Suprapubic skin (tissue), 4 donors: ENCODE data around the gene FAM210B. TPM values are rescaled to one million over a fixed set of nuclear protein-coding genes. Genes with fewer than 3 reads are reported as not detected.

ENCODE experiments used
- DNase-seq, 2 donors: peaks; one replicate each; pipeline ENCODE4 v3.0.0-alpha.2; 2019; ENCODE audit warnings: low spot score in 2 of 2
- H3K27ac ChIP-seq: fragments of 200-600 bp; sonication (generic); one replicate; pipeline ENCODE4 v1.5.1; 2019
- H3K27me3 ChIP-seq: fragments of 200-600 bp; sonication (generic); one replicate; pipeline ENCODE4 v1.5.1; 2019
- H3K36me3 ChIP-seq: fragments of 200-600 bp; sonication (generic); one replicate; pipeline ENCODE4 v1.5.1; 2019
- H3K4me1 ChIP-seq: fragments of 200-600 bp; sonication (generic); one replicate; pipeline ENCODE4 v1.5.1; 2019
- H3K4me3 ChIP-seq: fragments of 200-600 bp; sonication (generic); one replicate; pipeline ENCODE4 v1.5.1; 2019; ENCODE audit warnings: mild to moderate bottlenecking
- H3K9me3 ChIP-seq: fragments of 200-600 bp; sonication (generic); one replicate; pipeline ENCODE4 v1.5.1; 2019
- EP300 ChIP-seq: sonication (generic); formaldehyde crosslinking; IDR thresholded peaks from one replicate; pipeline ENCODE4 v1.6.1; 2017; ENCODE audit warnings: antibody characterized with exemption
- POLR2A ChIP-seq, 2 donors: fragments of 450-650 bp; IDR thresholded peaks; one replicate each; pipeline ENCODE4 v1.6.1; 2017; ENCODE audit warnings: antibody characterized with exemption in 2 of 2, mild to moderate bottlenecking in 2 of 2, moderate library complexity in 2 of 2
- POLR2AphosphoS5 ChIP-seq, 3 donors: sonication (generic); formaldehyde crosslinking; IDR thresholded peaks; one replicate each; pipeline ENCODE4 v1.6.1; 2017; ENCODE audit warnings: antibody characterized with exemption in 3 of 3
- WGBS: methylation state at CpG from one replicate; pipeline ENCODE4 v1.1.5; 2018; 5-methylcytosine and 5-hydroxymethylcytosine counted together
- total RNA-seq, 4 donors: library from RNA; depleted of rRNA; stranded (reverse); fragments of >200 nt; gene quantifications; one replicate each; pipeline ENCODE4 v1.1.0, GENCODE V29; 2016
- TF ChIP-seq, protein P1 (sequence below), 2 donors: fragments of 200-600 bp in 1 of 2; fragments of 450-650 bp in 1 of 2; sonication (generic) in 1 of 2; IDR thresholded peaks; one replicate each; pipeline ENCODE4 v1.5.1; 2016 to 2019; ENCODE audit warnings: antibody characterized with exemption in 2 of 2, mild to moderate bottlenecking in 1 of 2, moderate library complexity in 1 of 2

The FAM210B gene, protein sequence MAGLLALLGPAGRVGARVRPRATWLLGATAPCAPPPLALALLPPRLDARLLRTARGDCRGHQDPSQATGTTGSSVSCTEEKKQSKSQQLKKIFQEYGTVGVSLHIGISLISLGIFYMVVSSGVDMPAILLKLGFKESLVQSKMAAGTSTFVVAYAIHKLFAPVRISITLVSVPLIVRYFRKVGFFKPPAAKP
- total RNA-seq, result 10 to 100 TPM; 44.0 to 75.3 (median 58.4) TPM

DNA sequence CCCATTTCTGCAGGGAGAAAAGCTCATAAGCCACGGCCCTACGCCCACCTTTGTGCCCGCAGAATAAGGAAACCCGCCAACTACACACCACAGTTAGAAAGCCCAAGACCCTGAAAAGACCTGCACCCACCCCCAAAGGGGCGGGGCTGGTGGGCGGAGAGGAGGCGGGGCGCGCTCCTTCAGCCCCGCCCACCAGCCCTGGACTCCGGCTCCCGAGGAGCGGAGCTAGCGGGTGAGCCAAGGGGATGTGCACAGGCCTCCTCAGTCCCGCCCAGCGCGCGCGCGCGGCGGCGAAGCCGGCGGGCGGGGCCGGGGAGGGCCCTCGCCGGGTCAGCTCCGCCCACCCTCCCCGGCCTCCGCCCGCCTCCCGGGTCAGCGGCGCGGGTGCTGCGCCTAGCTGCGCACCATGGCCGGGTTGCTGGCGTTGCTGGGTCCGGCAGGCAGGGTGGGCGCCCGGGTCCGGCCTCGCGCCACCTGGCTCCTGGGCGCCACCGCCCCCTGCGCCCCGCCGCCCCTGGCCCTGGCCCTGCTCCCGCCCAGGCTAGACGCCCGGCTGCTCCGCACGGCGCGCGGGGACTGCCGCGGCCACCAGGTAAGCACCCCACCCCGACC lies at the start of gene FAM210B:
Gene FAM210B (plus strand): TSS at position 375 of the 612 bp plus-strand sequence. CDS start 32 bp downstream, at position 407.
- WGBS, result 0% methylated on average over 21 of the region's 63 CpGs
- H3K4me3 ChIP-seq, result peak within 1 kb of the TSS; percentile 99
- H3K9me3 ChIP-seq, result no peaks in the 10 kb centered on the region
- no peaks in the 10 kb centered on the region for H3K36me3 ChIP-seq
- no peaks in the 10 kb centered on the region for H3K27me3 ChIP-seq
- DNase-seq, result peak; percentile 83 to 85
- peaks cover 37% of the 10 kb centered on the region for H3K4me1 ChIP-seq
- peak in 1 of 2 donors; percentile 35 for TF ChIP-seq POLR2A (IDR thresholded peaks at IDR 0.05)
- TF ChIP-seq, protein P1, sequence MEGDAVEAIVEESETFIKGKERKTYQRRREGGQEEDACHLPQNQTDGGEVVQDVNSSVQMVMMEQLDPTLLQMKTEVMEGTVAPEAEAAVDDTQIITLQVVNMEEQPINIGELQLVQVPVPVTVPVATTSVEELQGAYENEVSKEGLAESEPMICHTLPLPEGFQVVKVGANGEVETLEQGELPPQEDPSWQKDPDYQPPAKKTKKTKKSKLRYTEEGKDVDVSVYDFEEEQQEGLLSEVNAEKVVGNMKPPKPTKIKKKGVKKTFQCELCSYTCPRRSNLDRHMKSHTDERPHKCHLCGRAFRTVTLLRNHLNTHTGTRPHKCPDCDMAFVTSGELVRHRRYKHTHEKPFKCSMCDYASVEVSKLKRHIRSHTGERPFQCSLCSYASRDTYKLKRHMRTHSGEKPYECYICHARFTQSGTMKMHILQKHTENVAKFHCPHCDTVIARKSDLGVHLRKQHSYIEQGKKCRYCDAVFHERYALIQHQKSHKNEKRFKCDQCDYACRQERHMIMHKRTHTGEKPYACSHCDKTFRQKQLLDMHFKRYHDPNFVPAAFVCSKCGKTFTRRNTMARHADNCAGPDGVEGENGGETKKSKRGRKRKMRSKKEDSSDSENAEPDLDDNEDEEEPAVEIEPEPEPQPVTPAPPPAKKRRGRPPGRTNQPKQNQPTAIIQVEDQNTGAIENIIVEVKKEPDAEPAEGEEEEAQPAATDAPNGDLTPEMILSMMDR (IDR thresholded peaks at IDR 0.05), result no peak
- TF ChIP-seq POLR2AphosphoS5 (IDR thresholded peaks at IDR 0.05), result no peak
- H3K27ac ChIP-seq, result peak within 1 kb of the TSS; percentile 96

DNA sequence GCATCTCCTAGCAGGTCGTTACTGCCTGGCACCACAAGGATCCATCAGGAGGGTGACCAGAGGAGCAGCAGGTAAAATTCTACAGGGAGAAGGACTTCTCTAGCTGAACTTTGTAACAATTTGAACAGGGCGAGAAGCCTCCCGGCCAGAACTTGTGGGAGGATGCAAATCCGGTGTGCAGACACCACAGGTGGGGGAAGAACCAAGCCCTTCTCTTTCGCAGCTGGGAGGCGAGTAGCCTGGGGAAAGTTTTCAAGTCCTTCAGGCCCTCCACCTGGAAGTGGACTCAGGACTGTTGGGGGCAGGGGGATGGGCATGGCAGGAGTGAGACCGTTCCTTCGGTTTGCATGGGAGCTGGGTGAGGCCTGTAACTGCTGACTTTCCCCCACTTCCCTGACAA lies 42.7 kb upstream of the FAM210B start:
- DNase-seq, result no peak
- Histone ChIP-seq H3K36me3 (no peaks in the 10 kb centered on the region), H3K4me3 (no peak overlapping the region), H3K4me1 (no peaks in the 10 kb centered on the region), H3K9me3 (no peaks in the 10 kb centered on the region), H3K27ac (no peak overlapping the region), H3K27me3 (peaks cover 8% of the 10 kb centered on the region)
- WGBS, result 86% methylated on average over 8 of the region's 8 CpGs
- TF ChIP-seq, protein P1 (IDR thresholded peaks at IDR 0.05), result no peak
- TF ChIP-seq POLR2A (IDR thresholded peaks at IDR 0.05) (no peak), EP300 (no peak), POLR2AphosphoS5 (IDR thresholded peaks at IDR 0.05) (no peak)

DNA sequence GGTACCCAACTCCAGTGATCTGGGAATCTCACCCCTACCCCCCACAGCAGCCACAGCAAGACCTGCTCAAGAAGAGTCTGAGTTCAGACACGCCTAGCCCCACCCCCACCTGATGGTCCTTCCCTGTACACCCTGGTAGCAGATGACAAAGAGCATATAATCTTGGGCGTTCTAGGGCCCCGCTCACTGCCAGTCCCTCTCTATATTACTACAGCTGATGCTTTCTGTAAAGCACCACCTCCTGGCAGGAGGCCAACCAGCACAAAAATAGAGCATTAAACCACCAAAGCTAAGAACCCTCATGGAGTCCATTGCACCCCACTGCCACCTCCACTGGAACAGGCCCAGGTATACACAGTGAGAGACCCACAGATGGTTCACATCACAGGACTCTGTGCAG lies 42.3 kb upstream of the FAM210B start:
- WGBS, result 85% methylated on average over 3 of the region's 3 CpGs
- TF ChIP-seq POLR2A (IDR thresholded peaks at IDR 0.05) (no peak), POLR2AphosphoS5 (IDR thresholded peaks at IDR 0.05) (no peak), EP300 (no peak)
- TF ChIP-seq, protein P1 (IDR thresholded peaks at IDR 0.05), result no peak

DNA sequence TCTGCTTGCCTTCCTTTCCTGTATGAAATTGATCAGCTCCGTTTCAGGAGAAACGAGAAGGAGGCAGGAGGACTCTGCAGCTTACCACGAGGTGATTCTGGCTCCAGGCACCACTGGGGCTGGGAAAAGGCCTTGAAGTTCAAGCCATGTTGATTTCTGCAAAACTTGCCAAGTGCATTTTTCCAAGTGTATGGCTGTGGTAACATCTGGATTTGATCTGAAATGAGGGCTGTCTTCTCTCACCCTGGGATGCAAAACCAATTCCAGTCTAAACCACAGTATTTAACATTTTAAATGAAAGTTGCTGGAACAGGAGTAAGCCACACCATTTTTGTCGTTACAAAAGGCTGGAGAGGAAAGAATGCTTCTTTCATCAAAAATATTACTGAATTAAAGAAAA lies 36.1 kb upstream of the FAM210B start:
- 33% methylated on average over 4 of the region's 4 CpGs for WGBS
- no peak overlapping the region for H3K27ac ChIP-seq
- no peaks in the 10 kb centered on the region for H3K4me1 ChIP-seq
- DNase-seq, result no peak
- H3K9me3 ChIP-seq, result no peaks in the 10 kb centered on the region
- TF ChIP-seq, protein P1 (IDR thresholded peaks at IDR 0.05), result no peak
- TF ChIP-seq POLR2A (IDR thresholded peaks at IDR 0.05) (no peak), EP300 (no peak), POLR2AphosphoS5 (IDR thresholded peaks at IDR 0.05) (no peak)
- H3K4me3 ChIP-seq, result no peak overlapping the region
- H3K36me3 ChIP-seq, result no peaks in the 10 kb centered on the region
- H3K27me3 ChIP-seq, result peaks cover 6% of the 10 kb centered on the region

More for the DNA sequence above, 42.3 kb upstream of the FAM210B start:
- peaks cover 8% of the 10 kb centered on the region for H3K27me3 ChIP-seq
- no peaks in the 10 kb centered on the region for H3K4me1 ChIP-seq
- H3K36me3 ChIP-seq, result no peaks in the 10 kb centered on the region
- DNase-seq, result no peak
- no peak overlapping the region for H3K4me3 ChIP-seq
- no peak overlapping the region for H3K27ac ChIP-seq
- no peaks in the 10 kb centered on the region for H3K9me3 ChIP-seq

DNA sequence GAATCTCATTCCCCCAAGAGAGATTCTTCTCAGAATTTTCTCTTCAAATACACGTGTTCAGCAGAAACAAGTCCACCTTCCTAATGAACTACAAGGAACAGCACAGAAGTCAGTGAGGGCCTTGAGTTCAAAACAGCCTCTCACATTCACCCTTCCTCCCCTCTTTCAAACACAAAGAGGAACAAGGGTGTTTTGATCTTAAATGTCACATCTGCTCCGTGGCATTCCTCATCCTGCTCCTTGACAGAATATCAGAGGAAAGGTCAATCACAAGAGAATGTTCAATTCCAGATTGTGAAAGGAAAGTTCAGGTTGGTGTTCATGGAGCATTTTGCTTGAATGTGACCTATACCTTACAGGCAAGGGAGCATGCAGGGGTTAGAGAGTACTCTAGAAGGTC lies 35.6 kb upstream of the FAM210B start:
- no peak for DNase-seq
- Histone ChIP-seq H3K4me3 (no peak overlapping the region), H3K9me3 (no peaks in the 10 kb centered on the region), H3K36me3 (no peaks in the 10 kb centered on the region), H3K27me3 (peaks cover 6% of the 10 kb centered on the region), H3K27ac (no peak overlapping the region), H3K4me1 (no peaks in the 10 kb centered on the region)
- no peak for TF ChIP-seq EP300
- TF ChIP-seq, protein P1 (IDR thresholded peaks at IDR 0.05), result no peak
- no peak for TF ChIP-seq POLR2AphosphoS5 (IDR thresholded peaks at IDR 0.05)
- TF ChIP-seq POLR2A (IDR thresholded peaks at IDR 0.05), result no peak
- WGBS, result 40% methylated on average over 2 of the region's 2 CpGs
